Measurements from ENCODE around the gene IQSEC1. TPM values are rescaled to one million over a fixed set of nuclear protein-coding genes. Genes with fewer than 3 reads are reported as not detected.

The IQSEC1 gene
- polyA plus RNA-seq, 2 of the 4 experiments (the other 2 are of a cell fraction) = 3.7 to 10.7 TPM

DNA sequence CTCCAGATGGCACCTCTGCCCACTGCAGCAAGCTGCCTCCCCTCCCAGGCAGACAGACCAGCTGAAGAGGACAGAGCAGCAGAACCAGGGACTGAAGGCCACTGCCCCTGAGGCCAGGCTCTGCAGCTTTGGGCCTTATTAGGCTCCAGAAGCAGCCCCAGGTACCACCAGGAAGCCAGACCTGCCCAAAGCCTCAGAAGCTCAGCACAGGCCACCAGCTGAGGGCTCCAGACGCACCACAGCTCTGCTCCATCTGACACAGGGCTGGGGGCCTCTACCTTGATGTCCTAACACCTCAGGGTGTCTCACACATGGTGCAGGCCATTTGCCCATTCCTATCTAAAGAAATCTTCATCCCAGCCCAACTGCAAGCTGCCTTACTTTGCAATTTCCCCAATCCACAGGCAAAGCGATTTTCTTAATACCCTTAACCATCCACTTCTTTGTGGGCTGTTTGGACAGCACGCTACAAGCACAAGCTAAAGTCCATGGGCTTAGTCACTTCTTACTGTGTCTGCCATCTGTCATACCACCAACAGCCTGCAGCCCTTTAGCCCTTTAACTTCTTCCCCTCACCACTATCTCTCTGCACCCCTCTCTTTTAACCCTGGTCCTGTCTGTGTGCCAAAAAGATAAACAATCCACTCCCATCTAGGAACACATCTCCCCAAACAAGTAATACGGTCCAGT is 112.1 kb downstream of the IQSEC1 start:
- TF ChIP-seq CEBPB (IDR thresholded peaks at IDR 0.05) (no peak), SMC3 (IDR thresholded peaks at IDR 0.05) (no peak)
- Histone ChIP-seq H3K4me2 (no peak overlapping the region), H3K4me1 (peaks cover 20% of the 10 kb centered on the region), H3K4me3 (no peak overlapping the region), H3K9me3 (no peaks in the 10 kb centered on the region), H3K27ac (no peak overlapping the region)
- ChIA-PET POLR2A (no interaction called here), CTCF (interaction anchor here (1.3 to 3.1 kb wide), 4 partner anchors 12 to 70 kb away, joined by 3 to 12 read pairs (median 8); no protein-coding TSS in a partner anchor)
- FAIRE-seq (no peak), ATAC-seq (no peak), DNase-seq (ENCODE audit: low read depth in 1 of 2, low spot score in 1 of 2) (no peak)
- WGBS (ENCODE audit: missing lambda C conversion rate) = 89% methylated on average over 4 of the region's 4 CpGs

DNA sequence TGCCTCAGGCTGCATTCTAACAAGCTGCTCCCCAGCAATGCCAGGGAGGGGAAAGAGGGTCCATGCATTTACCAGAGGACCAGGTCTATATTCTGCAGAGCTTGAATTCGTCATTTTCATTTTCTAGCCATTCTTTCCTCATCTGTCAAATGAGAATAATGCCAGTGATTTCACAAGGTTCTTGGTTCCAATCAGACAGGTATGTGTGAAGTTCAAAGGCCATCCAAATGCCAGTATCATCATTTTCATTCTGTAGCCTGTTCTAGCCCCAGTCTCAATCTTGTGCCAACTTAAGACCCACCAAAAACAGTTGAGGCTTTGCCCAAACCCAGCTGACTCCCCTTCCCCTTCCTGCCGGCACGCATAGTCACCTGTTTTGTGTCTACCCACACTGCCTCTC is 112.7 kb downstream of the IQSEC1 start:
- H3K9me3 ChIP-seq = no peaks in the 10 kb centered on the region
- no peak overlapping the region for H3K4me2 ChIP-seq
- FAIRE-seq (no peak), DNase-seq (ENCODE audit: low read depth in 1 of 2, low spot score in 1 of 2) (no peak), ATAC-seq (no peak)
- no peak overlapping the region for H3K27ac ChIP-seq
- peaks cover 15% of the 10 kb centered on the region for H3K4me1 ChIP-seq
- TF ChIP-seq CHD2 (IDR thresholded peaks at IDR 0.05; ENCODE audit: low read length, partially characterized antibody) (no peak), MYC (IDR thresholded peaks at IDR 0.05; ENCODE audit: borderline replicate concordance, low read length) (no peak), MAZ (IDR thresholded peaks at IDR 0.05; ENCODE audit: borderline replicate concordance, low read depth, low read length) (no peak)
- no peak overlapping the region for H3K4me3 ChIP-seq
- ChIA-PET CTCF (interaction anchor here (1.3 to 3.1 kb wide), 4 partner anchors 11 to 69 kb away, joined by 3 to 12 read pairs (median 8); no protein-coding TSS in a partner anchor), POLR2A (no interaction called here)
- 94% methylated on average over 3 of the region's 3 CpGs for WGBS (ENCODE audit: missing lambda C conversion rate)

DNA sequence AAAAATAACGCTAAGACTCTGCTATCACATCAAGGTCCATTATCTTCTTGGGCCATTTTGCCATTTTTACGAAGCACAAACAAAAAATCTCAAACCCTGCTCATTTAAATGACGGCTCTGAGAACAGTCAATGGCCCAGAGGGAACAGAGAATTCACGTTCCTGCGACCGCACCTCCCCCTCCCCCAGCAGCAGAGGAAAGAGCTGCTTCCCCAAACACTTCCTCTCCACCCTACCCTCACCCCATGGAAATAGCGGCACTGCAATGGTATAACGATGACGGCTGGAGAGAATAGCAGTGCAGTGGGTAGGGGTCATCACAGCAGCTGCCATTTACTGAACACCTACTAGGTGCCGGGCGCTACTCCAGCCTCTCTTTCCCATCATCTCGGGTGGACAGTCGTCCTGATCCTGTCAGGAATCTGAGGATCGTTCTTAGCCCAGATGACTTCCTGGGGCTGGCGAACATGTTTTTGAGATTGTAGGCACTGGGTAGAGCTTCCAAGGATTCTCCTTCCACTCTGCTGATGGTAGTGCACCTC is 113.3 kb downstream of the IQSEC1 start:
- ATAC-seq = no peak

DNA sequence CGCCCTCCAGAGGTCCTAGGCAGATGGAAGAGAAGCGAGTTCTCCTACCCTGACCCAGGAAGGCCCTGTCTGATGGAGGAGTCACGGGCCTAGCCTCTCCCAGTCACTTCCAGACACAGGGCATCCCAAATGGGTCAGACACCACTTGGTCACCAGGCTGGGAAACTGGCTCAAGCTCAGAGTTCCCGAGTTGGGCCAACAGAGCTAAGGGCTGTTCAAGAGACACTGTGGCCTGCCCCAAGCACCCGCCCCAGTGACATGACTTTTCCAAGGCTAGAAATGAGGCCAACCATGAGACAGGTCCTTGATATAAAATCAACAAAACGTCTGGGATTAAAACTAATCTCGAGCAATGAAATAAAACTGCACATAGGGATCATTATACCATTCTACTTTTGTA is 113.8 kb downstream of the IQSEC1 start:
- 84% methylated on average over 7 of the region's 7 CpGs for WGBS (ENCODE audit: missing lambda C conversion rate)
- POLR2A ChIA-PET = no interaction called here
- H3K27ac ChIP-seq = no peak overlapping the region
- CTCF ChIA-PET = interaction anchor here (1.1 to 3.1 kb wide), 3 partner anchors 10 to 68 kb away, joined by 3 to 12 read pairs (median 5); no protein-coding TSS in a partner anchor
- H3K9me3 ChIP-seq = no peaks in the 10 kb centered on the region
- DNase-seq (ENCODE audit: low read depth in 1 of 2, low spot score in 1 of 2) (no peak), ATAC-seq (no peak), FAIRE-seq (no peak)
- H3K4me1 ChIP-seq = peaks cover 4% of the 10 kb centered on the region; the same call in 2 of the 3 replicates
- TF ChIP-seq JUN (IDR thresholded peaks at IDR 0.05) (no peak), EHF (CRISPR knock-in tag; IDR thresholded peaks at IDR 0.05) (no peak), CBX8 (IDR thresholded peaks at IDR 0.05) (no peak), POLR2AphosphoS2 (conservative IDR thresholded peaks at IDR 0.05; ENCODE audit: low read length) (no peak), ZFP36 (IDR thresholded peaks at IDR 0.05; ENCODE audit: borderline replicate concordance, partially characterized antibody) (no peak), HOXB13 (CRISPR knock-in tag; IDR thresholded peaks at IDR 0.05; ENCODE audit: low read depth) (no peak), EHMT2 (IDR thresholded peaks at IDR 0.05; ENCODE audit: low read depth) (no peak)
- TF ChIP-seq, protein P1, sequence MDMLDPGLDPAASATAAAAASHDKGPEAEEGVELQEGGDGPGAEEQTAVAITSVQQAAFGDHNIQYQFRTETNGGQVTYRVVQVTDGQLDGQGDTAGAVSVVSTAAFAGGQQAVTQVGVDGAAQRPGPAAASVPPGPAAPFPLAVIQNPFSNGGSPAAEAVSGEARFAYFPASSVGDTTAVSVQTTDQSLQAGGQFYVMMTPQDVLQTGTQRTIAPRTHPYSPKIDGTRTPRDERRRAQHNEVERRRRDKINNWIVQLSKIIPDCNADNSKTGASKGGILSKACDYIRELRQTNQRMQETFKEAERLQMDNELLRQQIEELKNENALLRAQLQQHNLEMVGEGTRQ (IDR thresholded peaks at IDR 0.05) = no peak
- no peak overlapping the region for H3K4me3 ChIP-seq
- no peak overlapping the region for H3K4me2 ChIP-seq

More for the DNA sequence above, 113.3 kb downstream of the IQSEC1 start:
- no peak for TF ChIP-seq BHLHE40 (IDR thresholded peaks at IDR 0.05; ENCODE audit: low read depth, low read length)
- no peak for TF ChIP-seq HDAC2 (IDR thresholded peaks at IDR 0.05)
- no peak for TF ChIP-seq POLR2A (IDR thresholded peaks at IDR 0.05; ENCODE audit: low read length)
- TF ChIP-seq KDM5A (IDR thresholded peaks at IDR 0.05) = no peak
- no peak overlapping the region for H3K4me3 ChIP-seq
- H3K4me1 ChIP-seq = peaks cover 9% of the 10 kb centered on the region; the same call in 2 of the 3 replicates
- CTCF ChIA-PET = interaction anchor here (1.3 to 3.1 kb wide), 3 partner anchors 11 to 69 kb away, joined by 3 to 12 read pairs (median 9); no protein-coding TSS in a partner anchor
- no peak overlapping the region for H3K27ac ChIP-seq
- 94% methylated on average over 15 of the region's 15 CpGs for WGBS (ENCODE audit: missing lambda C conversion rate)
- no peaks in the 10 kb centered on the region for H3K9me3 ChIP-seq
- FAIRE-seq = no peak
- POLR2A ChIA-PET = no interaction called here
- no peak for DNase-seq (ENCODE audit: low read depth in 1 of 2, low spot score in 1 of 2)
- H3K4me2 ChIP-seq = no peak overlapping the region

All from A549 (cell line).